ENCODE results near the gene MSH6. TPM values are rescaled to one million over a fixed set of nuclear protein-coding genes. Genes with fewer than 3 reads are reported as not detected.

MSH6 gene
- polyA plus RNA-seq, 1 experiment = 43.7 TPM

- ChIA-PET CTCF (no interaction called here), POLR2A (no interaction called here)
- Histone ChIP-seq H3K27me3 (ENCODE audit: control insufficient read depth, insufficient read depth, low read length) (no peaks in the 10 kb centered on the region), H3K9me3 (ENCODE audit: control insufficient read depth, insufficient read depth, low read length) (peaks cover 8% of the 10 kb centered on the region), H3K4me3 (ENCODE audit: low read depth, low read length) (no peak overlapping the region), H3K27ac (ENCODE audit: low read depth, low read length) (no peak overlapping the region)
- TF ChIP-seq CTCF (IDR thresholded peaks at IDR 0.05; ENCODE audit: low read depth, low read length) = no peak
- DNase-seq (ENCODE audit: low read depth, low spot score) = no peak
These were observed 16.2 kb downstream of the MSH6 start for GRCh38 chr2:47799031-47799609.

GRCh38 chr2:47801118-47801517 is 18.2 kb downstream of the MSH6 start:
- ChIA-PET POLR2A (no interaction called here), CTCF (interaction anchor here (1.1 kb wide), 1 partner anchor 34 kb away, joined by 5 read pairs; no protein-coding TSS in a partner anchor)
- TF ChIP-seq CTCF (IDR thresholded peaks at IDR 0.05; ENCODE audit: low read depth, low read length) = no peak
- no peak overlapping the region for H3K27ac ChIP-seq (ENCODE audit: low read depth, low read length)
- H3K27me3 ChIP-seq (ENCODE audit: control insufficient read depth, insufficient read depth, low read length) = no peaks in the 10 kb centered on the region
- no peak overlapping the region for H3K4me3 ChIP-seq (ENCODE audit: low read depth, low read length)
- peaks cover 8% of the 10 kb centered on the region for H3K9me3 ChIP-seq (ENCODE audit: control insufficient read depth, insufficient read depth, low read length)
- no peak for DNase-seq (ENCODE audit: low read depth, low spot score)

GRCh38 chr2:47803363-47803762 is 20.4 kb downstream of the MSH6 start:
- TF ChIP-seq CTCF (IDR thresholded peaks at IDR 0.05; ENCODE audit: low read depth, low read length) = no peak
- H3K4me3 ChIP-seq (ENCODE audit: low read depth, low read length) = no peak overlapping the region
- CTCF ChIA-PET = interaction anchor here (1.0 to 1.1 kb wide), 2 partner anchors 36 to 303 kb away, joined by 3 to 6 read pairs; no protein-coding TSS in a partner anchor

GRCh38 chr2:47803770-47804169 is 20.8 kb downstream of the MSH6 start:
- no peak for TF ChIP-seq CTCF (IDR thresholded peaks at IDR 0.05; ENCODE audit: low read depth, low read length)
- no peak overlapping the region for H3K4me3 ChIP-seq (ENCODE audit: low read depth, low read length)
- DNase-seq (ENCODE audit: low read depth, low spot score) = no peak
- H3K27me3 ChIP-seq (ENCODE audit: control insufficient read depth, insufficient read depth, low read length) = no peaks in the 10 kb centered on the region
- ChIA-PET POLR2A (interaction anchor here (0.7 kb wide), 1 partner anchor 520 kb away, joined by 3 read pairs; no protein-coding TSS in a partner anchor), CTCF (interaction anchor here (1.0 to 1.1 kb wide), 3 partner anchors 9 to 303 kb away, joined by 3 to 6 read pairs (median 3); no protein-coding TSS in a partner anchor)
- H3K27ac ChIP-seq (ENCODE audit: low read depth, low read length) = no peak overlapping the region
- H3K9me3 ChIP-seq (ENCODE audit: control insufficient read depth, insufficient read depth, low read length) = peaks cover 8% of the 10 kb centered on the region

More at GRCh38 chr2:47803363-47803762, 20.4 kb downstream of the MSH6 start:
- POLR2A ChIA-PET = no interaction called here
- Histone ChIP-seq H3K9me3 (ENCODE audit: control insufficient read depth, insufficient read depth, low read length) (peaks cover 8% of the 10 kb centered on the region), H3K27ac (ENCODE audit: low read depth, low read length) (no peak overlapping the region), H3K27me3 (ENCODE audit: control insufficient read depth, insufficient read depth, low read length) (no peaks in the 10 kb centered on the region)
- DNase-seq (ENCODE audit: low read depth, low spot score) = no peak

- CTCF ChIA-PET = interaction anchor here (1.3 kb wide), 1 partner anchor 369 kb away, joined by 5 read pairs; no protein-coding TSS in a partner anchor
- Histone ChIP-seq H3K9me3 (ENCODE audit: control insufficient read depth, insufficient read depth, low read length) (peaks cover 8% of the 10 kb centered on the region), H3K27ac (ENCODE audit: low read depth, low read length) (no peak overlapping the region), H3K27me3 (ENCODE audit: control insufficient read depth, insufficient read depth, low read length) (no peaks in the 10 kb centered on the region), H3K4me3 (ENCODE audit: low read depth, low read length) (no peak overlapping the region)
- TF ChIP-seq CTCF (IDR thresholded peaks at IDR 0.05; ENCODE audit: low read depth, low read length) = no peak
- POLR2A ChIA-PET = no interaction called here
- DNase-seq (ENCODE audit: low read depth, low spot score) = no peak
These were observed 22.9 kb downstream of the MSH6 start for GRCh38 chr2:47805850-47806249.
